Hepatocyte (in vitro differentiated cells): ENCODE data around the gene RAP1GAP2. TPM values are rescaled to one million over a fixed set of nuclear protein-coding genes. Genes with fewer than 3 reads are reported as not detected.

ENCODE experiments used
- DNase-seq: peaks from one replicate; pipeline ENCODE4 v3.0.0-alpha.2; 2016; ENCODE audit warnings: low spot score
- H2AFZ ChIP-seq: fragments of 200-600 bp; sonication (generic); 2 replicates; pipeline ENCODE4 v1.6.0; 2016; ENCODE audit warnings: antibody characterized with exemption, mild to moderate bottlenecking
- H3K27ac ChIP-seq: fragments of 200-600 bp; sonication (generic); 2 replicates; pipeline ENCODE4 v1.5.1; 2016; ENCODE audit warnings: mild to moderate bottlenecking
- H3K27me3 ChIP-seq: fragments of 200-600 bp; sonication (generic); 2 replicates; pipeline ENCODE4 v1.6.1; 2016
- H3K36me3 ChIP-seq: fragments of 200-600 bp; sonication (generic); replicated peaks from 2 replicates; pipeline ENCODE4 v1.5.1; 2016; ENCODE audit warnings: low read depth; ENCODE audit not compliant: insufficient read depth
- H3K4me1 ChIP-seq: fragments of 200-600 bp; sonication (generic); 2 replicates; pipeline ENCODE4 v1.5.1; 2016; ENCODE audit warnings: mild to moderate bottlenecking, moderate library complexity; ENCODE audit not compliant: insufficient read depth
- H3K4me2 ChIP-seq: fragments of 200-600 bp; sonication (generic); 2 replicates; pipeline ENCODE4 v1.6.0; 2016
- H3K4me3 ChIP-seq: fragments of 200-600 bp; sonication (generic); 2 replicates; pipeline ENCODE4 v1.5.1; 2016; ENCODE audit warnings: mild to moderate bottlenecking
- H3K79me2 ChIP-seq: fragments of 200-600 bp; sonication (generic); 2 replicates; pipeline ENCODE4 v1.6.0; 2017; ENCODE audit warnings: mild to moderate bottlenecking
- H3K9me2 ChIP-seq: fragments of 200-600 bp; sonication (generic); replicated peaks from 2 replicates; pipeline ENCODE4 v1.6.0; 2017; ENCODE audit warnings: mild to moderate bottlenecking; ENCODE audit not compliant: insufficient read depth
- H3K9me3 ChIP-seq: fragments of 200-600 bp; sonication (generic); 2 replicates; pipeline ENCODE4 v1.5.1; 2016; ENCODE audit warnings: low read depth, mild to moderate bottlenecking
- H4K20me1 ChIP-seq: fragments of 200-600 bp; sonication (generic); 2 replicates; pipeline ENCODE4 v1.6.0; 2016; ENCODE audit warnings: mild to moderate bottlenecking; ENCODE audit not compliant: insufficient read depth, poor library complexity, severe bottlenecking
- EZH2 ChIP-seq: fragments of 200-600 bp; sonication (generic); IDR thresholded peaks from 2 replicates; pipeline ENCODE4 v1.6.1; 2016; ENCODE audit warnings: antibody characterized with exemption, mild to moderate bottlenecking, borderline replicate concordance
- EZH2phosphoT487 ChIP-seq: fragments of 200-600 bp; sonication (generic); IDR thresholded peaks from one replicate; pipeline ENCODE4 v1.6.1; 2018; ENCODE audit warnings: antibody characterized with exemption, mild to moderate bottlenecking, low read depth, moderate library complexity; ENCODE audit not compliant: unreplicated experiment, severe bottlenecking
- WGBS: methylation state at CpG from one replicate; pipeline ENCODE4 v1.1.6; 2016; ENCODE audit warnings: low lambda C conversion rate; ENCODE audit errors: missing lambda C conversion rate; 5-methylcytosine and 5-hydroxymethylcytosine counted together
- polyA plus RNA-seq: library from polyadenylated mRNA; unstranded; fragments of >200 nt; fragmentation: Nextera tagmentation; extraction: Ambion mirVana; gene quantifications from 2 replicates; pipeline ENCODE4 v1.2.1, GENCODE V29; 2016
- total RNA-seq: library from RNA; depleted of rRNA; stranded (reverse); fragments of >200 nt; gene quantifications from 2 replicates; pipeline ENCODE4 v1.2.3, GENCODE V29; 2014
- TF ChIP-seq, protein P1 (sequence below): fragments of 200-600 bp; sonication (generic); IDR thresholded peaks from 2 replicates; pipeline ENCODE4 v1.5.1; 2016; ENCODE audit warnings: antibody characterized with exemption, mild to moderate bottlenecking; ENCODE audit not compliant: poor library complexity

RAP1GAP2 gene
- total and polyA plus RNA-seq, 2 experiments from 2014 or later = 3.0 to 10.0 TPM

- Histone ChIP-seq H3K4me2 (no peak overlapping the region), H3K9me2 (no peaks in the 10 kb centered on the region), H3K36me3 (no peaks in the 10 kb centered on the region), H2AFZ (no peak overlapping the region), H3K9me3 (no peaks in the 10 kb centered on the region), H3K4me3 (no peak overlapping the region), H4K20me1 (no peaks in the 10 kb centered on the region), H3K27ac (no peak overlapping the region), H3K4me1 (no peaks in the 10 kb centered on the region), H3K79me2 (no peaks in the 10 kb centered on the region), H3K27me3 (no peaks in the 10 kb centered on the region)
- DNase-seq = no peak
- TF ChIP-seq, protein P1, sequence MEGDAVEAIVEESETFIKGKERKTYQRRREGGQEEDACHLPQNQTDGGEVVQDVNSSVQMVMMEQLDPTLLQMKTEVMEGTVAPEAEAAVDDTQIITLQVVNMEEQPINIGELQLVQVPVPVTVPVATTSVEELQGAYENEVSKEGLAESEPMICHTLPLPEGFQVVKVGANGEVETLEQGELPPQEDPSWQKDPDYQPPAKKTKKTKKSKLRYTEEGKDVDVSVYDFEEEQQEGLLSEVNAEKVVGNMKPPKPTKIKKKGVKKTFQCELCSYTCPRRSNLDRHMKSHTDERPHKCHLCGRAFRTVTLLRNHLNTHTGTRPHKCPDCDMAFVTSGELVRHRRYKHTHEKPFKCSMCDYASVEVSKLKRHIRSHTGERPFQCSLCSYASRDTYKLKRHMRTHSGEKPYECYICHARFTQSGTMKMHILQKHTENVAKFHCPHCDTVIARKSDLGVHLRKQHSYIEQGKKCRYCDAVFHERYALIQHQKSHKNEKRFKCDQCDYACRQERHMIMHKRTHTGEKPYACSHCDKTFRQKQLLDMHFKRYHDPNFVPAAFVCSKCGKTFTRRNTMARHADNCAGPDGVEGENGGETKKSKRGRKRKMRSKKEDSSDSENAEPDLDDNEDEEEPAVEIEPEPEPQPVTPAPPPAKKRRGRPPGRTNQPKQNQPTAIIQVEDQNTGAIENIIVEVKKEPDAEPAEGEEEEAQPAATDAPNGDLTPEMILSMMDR = no peak
- TF ChIP-seq EZH2phosphoT487 (no peak), EZH2 (no peak)
- 93% methylated on average over 26 of the region's 27 CpGs for WGBS
Observed at GRCh38 chr17:3032258-3033247, 236.3 kb downstream of the RAP1GAP2 start.

DNA sequence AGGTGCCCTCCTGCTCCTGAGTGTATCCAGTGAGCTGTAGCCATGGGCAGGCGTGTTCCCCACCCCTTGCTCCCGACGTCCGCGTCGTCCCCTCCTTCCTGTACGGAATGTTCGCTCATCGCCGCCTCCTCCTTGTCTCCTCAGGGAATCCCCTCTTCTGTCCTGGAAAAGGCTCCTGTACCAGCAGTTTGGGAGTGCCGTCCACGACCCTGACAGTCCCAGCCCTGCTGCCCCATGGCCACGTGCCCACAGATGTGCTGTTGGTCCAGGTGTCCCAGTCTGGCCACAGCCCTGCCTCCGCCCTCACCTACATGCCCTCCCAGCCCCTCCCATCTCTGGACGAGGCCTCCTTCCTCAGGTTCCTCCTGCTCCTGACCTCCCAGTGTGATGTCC, 237.0 kb downstream of the RAP1GAP2 start:
- H3K27me3 ChIP-seq = no peaks in the 10 kb centered on the region
- 91% methylated on average over 11 of the region's 15 CpGs for WGBS
- H4K20me1 ChIP-seq = no peaks in the 10 kb centered on the region
- no peaks in the 10 kb centered on the region for H3K9me3 ChIP-seq
- no peak overlapping the region for H3K4me3 ChIP-seq
- no peak overlapping the region for H2AFZ ChIP-seq
- H3K9me2 ChIP-seq = no peaks in the 10 kb centered on the region
- no peaks in the 10 kb centered on the region for H3K4me1 ChIP-seq
- H3K36me3 ChIP-seq = no peaks in the 10 kb centered on the region
- H3K27ac ChIP-seq = no peak overlapping the region
- H3K4me2 ChIP-seq = no peak overlapping the region
- TF ChIP-seq, protein P1 = no peak
- TF ChIP-seq EZH2 (no peak), EZH2phosphoT487 (no peak)
- no peak for DNase-seq
- H3K79me2 ChIP-seq = no peaks in the 10 kb centered on the region

GRCh38 chr17:3033741-3034577, 237.7 kb downstream of the RAP1GAP2 start:
- no peaks in the 10 kb centered on the region for H3K27me3 ChIP-seq
- DNase-seq = no peak
- no peaks in the 10 kb centered on the region for H3K79me2 ChIP-seq
- H3K27ac ChIP-seq = no peak overlapping the region
- 94% methylated on average over 20 of the region's 26 CpGs for WGBS
- H2AFZ ChIP-seq = no peak overlapping the region
- H3K4me3 ChIP-seq = no peak overlapping the region
- no peak overlapping the region for H3K4me2 ChIP-seq
- no peaks in the 10 kb centered on the region for H3K36me3 ChIP-seq
- H4K20me1 ChIP-seq = no peaks in the 10 kb centered on the region
- no peaks in the 10 kb centered on the region for H3K9me3 ChIP-seq
- H3K9me2 ChIP-seq = no peaks in the 10 kb centered on the region
- no peaks in the 10 kb centered on the region for H3K4me1 ChIP-seq
- TF ChIP-seq EZH2 (no peak), EZH2phosphoT487 (no peak)
- TF ChIP-seq, protein P1 = no peak
